Globus pallidus (tissue), 1 donor: ENCODE measurements around the gene CIP2A.
"Not testable (repeated sequence)": the region's sequence is repeated elsewhere in the genome, so short reads cannot be mapped to it uniquely, and the experiment has no call there.

Experiments used
- DNase-seq: peaks from one replicate; pipeline ENCODE4 v3.0.0-alpha.2; 2015; ENCODE audit warnings: low spot score

The CIP2A gene

DNA sequence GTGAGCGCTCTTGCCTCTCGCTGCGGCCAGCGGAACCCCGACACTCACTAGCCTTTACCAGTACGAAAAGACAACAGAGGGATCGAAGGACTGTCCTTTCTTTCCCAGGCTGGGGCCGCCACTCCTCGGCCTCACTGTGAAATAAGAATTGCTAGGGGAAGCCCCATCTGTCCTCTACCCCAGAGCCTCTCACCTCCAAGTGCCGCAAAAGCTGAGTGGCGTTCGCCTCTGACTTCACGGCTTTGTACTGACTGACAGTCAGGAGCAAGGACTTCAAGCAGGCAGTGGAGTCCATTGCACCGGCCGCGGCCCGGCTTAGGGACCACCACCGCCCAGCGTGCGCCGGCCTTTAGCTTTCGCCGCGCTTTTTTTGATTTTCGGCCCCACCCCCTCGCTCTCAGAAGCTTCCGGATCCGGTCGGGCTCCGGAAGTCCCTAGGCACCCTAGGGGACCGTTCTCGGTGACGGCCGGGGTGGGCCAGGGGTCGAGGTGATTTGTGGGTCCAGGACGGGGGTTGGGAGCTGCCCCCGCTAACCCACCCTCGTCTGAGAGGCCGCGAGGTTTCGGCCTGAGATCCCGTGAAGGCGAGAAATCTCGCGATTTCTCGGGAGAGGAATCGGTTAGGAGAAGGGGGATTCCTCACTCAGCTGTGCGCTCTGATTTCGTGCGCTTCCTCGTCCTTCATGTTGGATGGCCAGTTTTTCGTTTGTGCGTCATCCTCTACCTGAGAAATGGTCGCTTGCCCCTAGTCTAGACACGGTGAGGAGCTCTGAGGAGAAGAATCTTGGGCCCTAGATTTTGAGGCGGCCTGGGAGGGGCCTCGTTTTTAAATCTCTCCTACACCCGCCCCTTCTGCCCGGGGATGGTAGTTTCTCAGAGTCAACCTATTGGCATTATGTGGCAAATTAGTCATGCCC lies at the start of gene CIP2A, which contains the start of gene DZIP3:
CIP2A (minus strand) TSS at position 358 of the 917 bp plus-strand sequence; CDS start at position 295, 63 bp downstream.
DZIP3 (plus strand) TSS at position 642 of the 917 bp plus-strand sequence. CDS start 15,685 bp downstream, outside the sequence.
- peak; percentile 81 for DNase-seq

- no peak for DNase-seq
Measured at GRCh38 chr3:108629974-108630373, 40.7 kb upstream of the CIP2A start.

- no peak for DNase-seq
Measured at GRCh38 chr3:108623504-108623903, 34.3 kb upstream of the CIP2A start.

DNA sequence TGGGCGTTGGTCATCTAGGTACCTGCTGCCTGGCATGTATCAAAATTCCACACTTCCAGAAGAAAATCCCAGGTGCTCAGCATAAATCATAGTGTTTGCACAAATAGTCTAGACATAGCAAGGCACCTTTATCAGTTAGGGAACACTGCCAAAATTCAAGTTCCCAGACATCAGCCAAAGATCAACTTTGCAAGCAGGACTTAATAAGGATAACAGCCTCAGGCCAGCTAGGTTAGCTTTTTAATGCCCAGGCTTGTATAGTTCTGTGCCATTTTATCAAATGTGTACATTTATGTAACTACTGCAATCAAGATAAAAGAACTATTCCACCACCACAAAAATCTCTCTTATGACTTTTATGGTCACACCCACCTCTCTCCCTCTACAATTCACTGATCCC lies 31.0 kb upstream of the CIP2A start:
- DNase-seq: no peak

DNA sequence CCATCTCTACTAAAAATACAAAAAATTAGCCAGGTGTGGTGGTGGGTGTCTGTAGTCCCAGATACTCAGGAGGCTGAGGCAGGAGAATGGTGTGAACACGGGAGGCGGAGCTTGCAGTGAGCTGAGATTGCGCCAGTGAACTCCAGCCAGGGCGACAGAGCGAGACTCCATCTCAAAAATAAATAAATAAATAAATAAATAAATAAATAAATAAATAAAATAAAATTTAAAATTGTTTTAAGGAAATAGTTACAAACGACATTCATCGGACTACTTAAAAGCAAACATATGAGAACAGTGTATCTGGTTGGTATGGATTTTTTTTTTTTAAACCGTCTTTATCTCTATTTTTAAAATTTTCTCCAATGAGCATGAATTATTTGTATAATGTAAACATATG lies 26.9 kb upstream of the CIP2A start:
- DNase-seq: not testable (repeated sequence)

DNA sequence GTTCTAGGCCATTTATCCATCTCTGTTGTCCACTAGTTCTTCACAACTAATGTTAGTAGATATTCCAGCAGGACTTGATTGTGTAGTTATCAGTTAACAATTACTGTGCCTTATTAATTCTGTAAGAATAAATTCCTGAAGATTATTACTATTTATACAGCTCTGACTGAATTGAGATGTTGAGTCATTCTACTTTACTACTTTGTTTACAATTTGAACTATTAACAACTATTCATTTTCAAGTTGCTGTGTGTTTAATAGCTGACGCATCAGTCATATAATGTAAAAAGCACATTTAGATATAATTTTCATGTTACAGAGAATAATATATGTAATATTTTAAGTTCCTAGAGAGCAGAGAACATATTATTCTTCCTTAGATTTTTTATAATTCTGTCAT lies 21.4 kb upstream of the CIP2A start:
- DNase-seq: no peak

DNA sequence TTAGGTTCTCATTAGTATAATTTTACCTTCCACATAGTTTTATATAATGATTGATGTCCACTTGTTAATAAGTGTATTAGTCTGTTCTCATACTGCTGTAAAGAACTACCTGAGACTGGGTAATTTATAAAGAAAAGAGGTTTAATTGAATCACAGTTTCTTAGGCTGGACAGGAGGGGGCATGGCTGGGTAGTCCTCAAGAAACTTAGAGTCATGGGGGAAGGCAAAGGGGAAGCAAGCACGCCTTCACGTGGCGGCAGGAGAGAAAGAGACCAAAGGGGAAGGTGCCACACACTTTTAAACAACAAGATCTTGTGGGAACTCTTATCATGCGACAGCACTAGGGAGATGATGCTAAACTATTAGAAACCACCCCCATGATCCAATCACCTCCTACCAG lies 19.5 kb upstream of the CIP2A start:
- DNase-seq: no peak

GRCh38 chr3:108605491-108605890 lies 16.3 kb upstream of the CIP2A start:
- no peak for DNase-seq

- DNase-seq: no peak
Measured at GRCh38 chr3:108605028-108605427, 15.8 kb upstream of the CIP2A start.

DNA sequence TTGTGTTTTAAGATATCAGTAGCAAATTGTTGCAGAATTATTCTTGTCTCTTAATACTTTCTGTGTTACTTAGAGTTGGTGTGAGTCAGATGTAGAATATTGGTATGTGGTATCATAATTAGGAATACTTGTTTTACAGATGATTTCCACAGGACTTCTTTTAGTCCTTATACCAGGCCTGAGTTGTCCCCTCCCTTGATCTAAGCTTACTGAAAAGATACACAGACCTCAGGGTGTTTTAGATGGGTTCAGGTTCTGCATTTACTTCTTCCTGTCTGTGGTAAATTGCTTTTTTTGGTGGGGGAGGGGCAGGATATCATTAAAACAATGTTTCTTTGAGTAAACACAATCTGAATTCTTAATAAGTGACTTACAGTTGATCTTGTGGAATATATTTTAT lies 14.5 kb upstream of the CIP2A start:
- DNase-seq: no peak

GRCh38 chr3:108602935-108603294 lies 13.7 kb upstream of the CIP2A start:
- DNase-seq: no peak

DNA sequence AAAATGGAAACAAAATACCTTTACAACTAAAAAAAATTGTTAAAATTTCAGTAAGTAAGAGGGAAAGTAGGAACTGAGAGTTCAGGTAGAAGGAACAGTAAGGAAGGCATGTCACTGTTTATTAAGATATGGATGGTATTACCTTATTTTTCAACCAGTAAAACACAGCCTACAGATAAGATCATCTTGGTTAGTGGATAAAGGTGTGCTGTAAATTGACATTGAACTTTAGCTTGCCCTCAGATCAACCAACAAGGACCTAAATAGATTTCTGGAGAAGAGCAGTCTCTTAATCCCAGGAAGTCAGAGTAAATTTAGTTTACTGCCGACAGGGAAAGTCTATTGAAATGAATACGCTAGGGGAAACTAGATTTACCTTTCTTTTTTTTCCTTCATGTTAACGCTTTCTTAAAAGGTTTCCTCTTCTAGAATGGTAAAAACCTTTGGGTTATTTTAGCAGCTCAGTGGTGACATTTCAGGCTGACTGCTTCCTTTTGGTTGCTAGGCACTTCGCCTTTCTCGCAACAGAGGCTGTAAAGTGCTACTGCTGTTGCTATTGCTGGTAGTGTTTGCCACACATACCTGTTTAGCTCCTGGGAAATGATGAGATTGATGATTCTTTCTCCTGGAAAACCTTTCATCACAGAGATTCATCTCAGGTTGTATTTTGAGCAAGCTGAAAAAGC lies 13.2 kb upstream of the CIP2A start:
- DNase-seq: no peak

- DNase-seq: no peak
Measured at GRCh38 chr3:108599677-108600409, 10.6 kb upstream of the CIP2A start.

DNA sequence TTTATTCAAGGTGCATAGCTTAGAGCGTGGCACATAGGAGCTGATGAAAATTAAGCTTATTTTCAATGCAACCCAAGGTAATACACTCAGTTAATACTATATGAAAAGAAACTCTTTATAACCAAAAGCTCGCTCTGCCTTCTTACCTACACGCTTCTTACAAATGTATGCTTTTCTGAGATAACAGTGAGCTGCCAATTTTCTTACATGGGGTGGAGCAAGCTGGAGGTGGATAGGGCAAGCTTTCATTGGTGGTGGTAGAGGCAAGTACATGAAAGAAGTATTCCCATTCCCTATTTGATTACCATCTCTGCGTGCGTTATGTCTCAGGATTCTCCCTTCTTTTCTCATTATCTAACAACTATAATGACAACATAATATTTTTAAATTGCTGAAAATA lies 9.1 kb upstream of the CIP2A start:
- DNase-seq: no peak

- DNase-seq: no peak
Measured at GRCh38 chr3:108595321-108595720, 6.1 kb upstream of the CIP2A start.

- DNase-seq: no peak
Measured at GRCh38 chr3:108590460-108590859, 1.2 kb upstream of the CIP2A start.

DNA sequence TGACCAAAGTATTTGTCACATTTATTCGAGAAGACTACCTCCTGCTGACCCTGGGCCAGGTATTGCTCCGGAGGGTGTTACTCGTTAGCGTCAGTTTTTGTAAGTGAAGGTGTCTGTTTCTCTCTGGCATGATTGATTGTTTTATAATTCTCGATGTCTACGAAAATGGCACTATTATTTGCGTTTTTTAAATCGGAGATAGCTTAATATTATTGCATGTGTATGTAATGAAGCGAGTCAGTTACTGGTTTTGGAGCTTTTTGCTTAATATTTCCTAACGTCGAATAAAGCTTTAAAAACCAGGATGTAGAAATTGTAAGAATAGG lies 723 bp upstream of the CIP2A start:
- DNase-seq: no peak

GRCh38 chr3:108588601-108589000 lies 637 bp downstream of the CIP2A start:
- no peak for DNase-seq

DNA sequence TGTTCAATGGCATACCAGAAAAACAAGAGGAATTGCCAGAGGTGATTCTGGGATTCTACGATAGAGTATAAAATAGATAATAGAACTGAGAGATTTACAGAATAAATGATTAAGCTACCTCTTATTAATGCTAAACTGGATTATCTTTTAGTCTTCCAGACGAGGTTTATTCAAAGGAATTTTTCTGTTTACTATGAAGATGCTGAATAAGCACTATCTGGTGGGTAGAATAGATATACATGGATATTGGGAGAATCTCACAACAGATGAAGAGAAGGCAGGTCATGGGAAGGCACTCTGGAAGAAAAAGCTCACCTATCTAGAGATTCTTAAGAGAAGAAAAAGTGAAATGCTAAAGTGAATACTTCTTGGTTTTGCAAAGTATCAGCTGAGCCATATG lies 11.2 kb downstream of the CIP2A start:
- DNase-seq: no peak

DNA sequence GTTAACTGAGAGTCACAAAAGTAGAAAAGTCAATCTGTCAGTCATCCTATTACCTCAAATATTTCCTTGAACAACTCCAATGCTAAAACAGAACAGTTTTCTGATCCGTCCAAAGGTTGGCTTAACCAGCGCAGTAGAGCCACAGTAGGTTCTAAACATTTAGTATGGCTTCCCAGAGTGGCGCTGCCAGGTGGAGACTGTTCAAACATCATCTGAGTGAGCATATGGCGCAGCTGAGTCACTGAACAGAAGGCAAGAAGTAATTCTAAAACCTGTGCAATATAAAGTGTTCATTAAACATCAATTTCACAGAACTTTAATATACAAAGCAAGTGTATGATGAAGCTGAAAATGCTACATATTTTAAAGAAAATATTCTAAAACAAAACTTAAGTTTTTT lies 19.9 kb downstream of the CIP2A start:
- DNase-seq: no peak

- no peak for DNase-seq
Measured at GRCh38 chr3:108566599-108566998, 22.6 kb downstream of the CIP2A start.

GRCh38 chr3:108565506-108565905 lies 23.7 kb downstream of the CIP2A start:
- DNase-seq: no peak

- no peak for DNase-seq
Measured at GRCh38 chr3:108564564-108564963, 24.7 kb downstream of the CIP2A start.
